HEK293 (cell line): ENCODE measurements around the gene FFAR4.

Source experiments
- CTCF ChIA-PET: fragments of 350-600 bp; formaldehyde crosslinking; extraction: SDS; loops from one replicate; lab custom pipeline; 2021; ENCODE audit warnings: antibody characterized with exemption; lab: Yijun Ruan, JAX
- POLR2A ChIA-PET: fragments of 300-600 bp; formaldehyde crosslinking; extraction: SDS; loops from one replicate; lab custom pipeline; 2020; ENCODE audit warnings: antibody characterized with exemption, inconsistent platforms; lab: Yijun Ruan, JAX
- H3K27ac ChIP-seq: fragments of 200-500 bp; sonication (Bioruptor generic); 2 replicates; pipeline ENCODE4 v1.5.1; 2014; ENCODE audit warnings: low read depth, low read length, control low read depth, inconsistent platforms; ENCODE audit errors: extremely low read depth
- H3K36me3 ChIP-seq, 2 experiments: fragments of 200-500 bp in 1 of 2; sonication (Bioruptor generic) in 1 of 2; 1 replicate in 1 of 2; 2 replicates in 1 of 2; pipeline ENCODE4 v1.5.1; 2014 to 2017; ENCODE audit warnings: inconsistent platforms in 2 of 2, low read length in 2 of 2; ENCODE audit not compliant: control insufficient read depth in 2 of 2, insufficient read depth in 1 of 2
- H3K4me1 ChIP-seq: fragments of 200-500 bp; sonication (Bioruptor generic); 2 replicates; pipeline ENCODE4 v1.5.1; 2014; ENCODE audit warnings: mild to moderate bottlenecking, low read length, inconsistent platforms; ENCODE audit not compliant: control insufficient read depth, insufficient read depth
- H3K4me3 ChIP-seq: 2 replicates; pipeline ENCODE4 v1.5.1; 2011; ENCODE audit warnings: low read depth, mild to moderate bottlenecking, control low read depth, low read length, moderate library complexity
- H3K9me3 ChIP-seq: fragments of 200-500 bp; sonication (Bioruptor generic); 2 replicates; pipeline ENCODE4 v1.5.1; 2014; ENCODE audit warnings: low read depth, low read length, inconsistent platforms; ENCODE audit not compliant: control insufficient read depth, insufficient read depth
- GLI2 ChIP-seq: fragments of 450-650 bp; formaldehyde crosslinking; IDR thresholded peaks from 2 replicates; pipeline ENCODE4; 2017; ENCODE audit warnings: missing biosample characterization, missing genetic modification characterization, low read depth, borderline replicate concordance
- GLI4 ChIP-seq: fragments of 450-650 bp; formaldehyde crosslinking; IDR thresholded peaks from 2 replicates; pipeline ENCODE4 v1.5.1; 2016; ENCODE audit warnings: missing biosample characterization, missing genetic modification characterization
- HOXA7 ChIP-seq: sonication (generic); formaldehyde crosslinking; IDR thresholded peaks from 2 replicates; pipeline ENCODE4 v1.8.1; 2022; ENCODE audit warnings: missing genetic modification reagents, borderline replicate concordance
- KLF10 ChIP-seq: fragments of 450-650 bp; IDR thresholded peaks from 2 replicates; pipeline ENCODE4 v1.5.1; 2018; ENCODE audit warnings: missing biosample characterization, mild to moderate bottlenecking, missing genetic modification characterization
- PRDM10 ChIP-seq: fragments of 450-650 bp; formaldehyde crosslinking; IDR thresholded peaks from 2 replicates; pipeline ENCODE4 v1.5.1; 2016; ENCODE audit warnings: missing biosample characterization, missing genetic modification characterization
- ZBTB48 ChIP-seq: fragments of 450-650 bp; formaldehyde crosslinking; IDR thresholded peaks from 2 replicates; pipeline ENCODE4 v1.5.1; 2016; ENCODE audit warnings: missing biosample characterization, missing genetic modification characterization
- ZEB2 ChIP-seq: fragments of 450-650 bp; formaldehyde crosslinking; IDR thresholded peaks from 2 replicates; pipeline ENCODE4 v1.5.1; 2016; ENCODE audit warnings: missing biosample characterization, missing genetic modification characterization
- ZNF132 ChIP-seq: fragments of 450-650 bp; formaldehyde crosslinking; IDR thresholded peaks from 2 replicates; pipeline ENCODE4 v1.5.1; 2017; ENCODE audit warnings: missing biosample characterization, missing genetic modification characterization, borderline replicate concordance
- ZNF169 ChIP-seq: fragments of 450-650 bp; formaldehyde crosslinking; IDR thresholded peaks from 2 replicates; pipeline ENCODE4 v1.5.1; 2016; ENCODE audit warnings: missing biosample characterization, missing genetic modification characterization
- ZNF174 ChIP-seq: fragments of 450-650 bp; formaldehyde crosslinking; IDR thresholded peaks from 2 replicates; pipeline ENCODE4 v1.5.0; 2017; ENCODE audit warnings: missing biosample characterization, mild to moderate bottlenecking, missing genetic modification characterization
- ZNF292 ChIP-seq: fragments of 450-650 bp; formaldehyde crosslinking; IDR thresholded peaks from 2 replicates; pipeline ENCODE4 v1.5.1; 2016; ENCODE audit warnings: low read depth, missing biosample characterization, missing genetic modification characterization, borderline replicate concordance
- ZNF354C ChIP-seq: fragments of 450-650 bp; formaldehyde crosslinking; IDR thresholded peaks from 2 replicates; pipeline ENCODE4 v1.5.1; 2016; ENCODE audit warnings: missing biosample characterization, missing genetic modification characterization, low read depth, borderline replicate concordance
- ZNF596 ChIP-seq: fragments of 450-650 bp; IDR thresholded peaks from 2 replicates; pipeline ENCODE4 v1.5.0; 2018; ENCODE audit warnings: missing biosample characterization, mild to moderate bottlenecking, missing genetic modification characterization, moderate library complexity
- ZNF600 ChIP-seq: fragments of 450-650 bp; formaldehyde crosslinking; IDR thresholded peaks from 2 replicates; pipeline ENCODE4 v1.5.1; 2016; ENCODE audit warnings: missing biosample characterization, missing genetic modification characterization
- ZNF660 ChIP-seq: fragments of 450-650 bp; IDR thresholded peaks from 2 replicates; pipeline ENCODE4 v1.5.1; 2018; ENCODE audit warnings: missing biosample characterization, mild to moderate bottlenecking, missing genetic modification characterization
- ZNF670 ChIP-seq: fragments of 450-650 bp; formaldehyde crosslinking; IDR thresholded peaks from 2 replicates; pipeline ENCODE4 v1.5.1; 2016; ENCODE audit warnings: missing biosample characterization, missing genetic modification characterization, low read depth
- TF ChIP-seq, protein P1 (sequence below): fragments of 450-650 bp; formaldehyde crosslinking; IDR thresholded peaks from 2 replicates; pipeline ENCODE4 v1.5.1; 2016; ENCODE audit warnings: missing biosample characterization, missing genetic modification characterization
- TF ChIP-seq, protein P2 (sequence below): fragments of 450-650 bp; formaldehyde crosslinking; IDR thresholded peaks from 2 replicates; pipeline ENCODE4 v1.5.1; 2016; ENCODE audit warnings: missing biosample characterization, missing genetic modification characterization, low read depth

The FFAR4 gene

GRCh38 chr10:93601774-93602162, 35.3 kb downstream of the FFAR4 start:
- Histone ChIP-seq H3K27ac (no peak overlapping the region), H3K4me3 (no peak overlapping the region)

DNA sequence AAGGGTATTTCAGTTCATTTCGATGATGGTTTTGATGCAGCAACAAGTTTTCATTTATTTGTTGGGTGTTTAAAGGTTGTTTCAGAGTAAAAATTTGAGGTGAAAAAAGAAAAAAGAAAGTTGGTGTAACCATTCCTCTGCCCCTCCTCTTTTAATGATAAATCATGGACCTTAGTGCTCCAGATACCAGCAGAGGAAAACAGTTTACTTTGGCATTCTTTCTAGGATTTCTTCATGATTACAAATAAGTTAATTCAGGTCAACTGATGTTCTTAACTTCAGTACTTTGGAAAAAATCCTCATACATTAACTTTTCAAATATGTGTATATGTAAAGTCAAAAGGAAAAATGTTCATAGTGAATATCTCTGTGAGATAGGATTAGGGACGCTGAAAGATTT, 36.6 kb downstream of the FFAR4 start:
- ChIA-PET POLR2A (no interaction called here), CTCF (no interaction called here)
- H3K27ac ChIP-seq: no peak overlapping the region
- no peaks in the 10 kb centered on the region for H3K36me3 ChIP-seq
- TF ChIP-seq ZBTB48 (tag by site-specific recombination): no peak
- no peak overlapping the region for H3K4me3 ChIP-seq
- no peaks in the 10 kb centered on the region for H3K9me3 ChIP-seq
- no peaks in the 10 kb centered on the region for H3K4me1 ChIP-seq

More at GRCh38 chr10:93601774-93602162, 35.3 kb downstream of the FFAR4 start:
- H3K36me3 ChIP-seq: no peaks in the 10 kb centered on the region
- CTCF ChIA-PET: no interaction called here
- TF ChIP-seq ZNF660 (tag by site-specific recombination) (no peak), ZEB2 (no peak), GLI4 (tag by site-specific recombination) (no peak), ZNF292 (tag by site-specific recombination) (no peak), ZNF354C (no peak), PRDM10 (tag by site-specific recombination) (no peak), HOXA7 (CRISPR knock-in tag) (no peak), ZNF174 (no peak), ZNF132 (tag by site-specific recombination) (no peak), KLF10 (tag by site-specific recombination) (no peak), ZNF670 (tag by site-specific recombination) (no peak), ZBTB48 (tag by site-specific recombination) (no peak), GLI2 (no peak), ZNF169 (tag by site-specific recombination) (no peak), ZNF596 (tag by site-specific recombination) (no peak), ZNF600 (tag by site-specific recombination) (no peak)
- TF ChIP-seq, protein P1, sequence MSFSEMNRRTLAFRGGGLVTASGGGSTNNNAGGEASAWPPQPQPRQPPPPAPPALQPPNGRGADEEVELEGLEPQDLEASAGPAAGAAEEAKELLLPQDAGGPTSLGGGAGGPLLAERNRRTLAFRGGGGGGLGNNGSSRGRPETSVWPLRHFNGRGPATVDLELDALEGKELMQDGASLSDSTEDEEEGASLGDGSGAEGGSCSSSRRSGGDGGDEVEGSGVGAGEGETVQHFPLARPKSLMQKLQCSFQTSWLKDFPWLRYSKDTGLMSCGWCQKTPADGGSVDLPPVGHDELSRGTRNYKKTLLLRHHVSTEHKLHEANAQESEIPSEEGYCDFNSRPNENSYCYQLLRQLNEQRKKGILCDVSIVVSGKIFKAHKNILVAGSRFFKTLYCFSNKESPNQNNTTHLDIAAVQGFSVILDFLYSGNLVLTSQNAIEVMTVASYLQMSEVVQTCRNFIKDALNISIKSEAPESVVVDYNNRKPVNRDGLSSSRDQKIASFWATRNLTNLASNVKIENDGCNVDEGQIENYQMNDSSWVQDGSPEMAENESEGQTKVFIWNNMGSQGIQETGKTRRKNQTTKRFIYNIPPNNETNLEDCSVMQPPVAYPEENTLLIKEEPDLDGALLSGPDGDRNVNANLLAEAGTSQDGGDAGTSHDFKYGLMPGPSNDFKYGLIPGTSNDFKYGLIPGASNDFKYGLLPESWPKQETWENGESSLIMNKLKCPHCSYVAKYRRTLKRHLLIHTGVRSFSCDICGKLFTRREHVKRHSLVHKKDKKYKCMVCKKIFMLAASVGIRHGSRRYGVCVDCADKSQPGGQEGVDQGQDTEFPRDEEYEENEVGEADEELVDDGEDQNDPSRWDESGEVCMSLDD (tag by site-specific recombination): no peak
- TF ChIP-seq, protein P2, sequence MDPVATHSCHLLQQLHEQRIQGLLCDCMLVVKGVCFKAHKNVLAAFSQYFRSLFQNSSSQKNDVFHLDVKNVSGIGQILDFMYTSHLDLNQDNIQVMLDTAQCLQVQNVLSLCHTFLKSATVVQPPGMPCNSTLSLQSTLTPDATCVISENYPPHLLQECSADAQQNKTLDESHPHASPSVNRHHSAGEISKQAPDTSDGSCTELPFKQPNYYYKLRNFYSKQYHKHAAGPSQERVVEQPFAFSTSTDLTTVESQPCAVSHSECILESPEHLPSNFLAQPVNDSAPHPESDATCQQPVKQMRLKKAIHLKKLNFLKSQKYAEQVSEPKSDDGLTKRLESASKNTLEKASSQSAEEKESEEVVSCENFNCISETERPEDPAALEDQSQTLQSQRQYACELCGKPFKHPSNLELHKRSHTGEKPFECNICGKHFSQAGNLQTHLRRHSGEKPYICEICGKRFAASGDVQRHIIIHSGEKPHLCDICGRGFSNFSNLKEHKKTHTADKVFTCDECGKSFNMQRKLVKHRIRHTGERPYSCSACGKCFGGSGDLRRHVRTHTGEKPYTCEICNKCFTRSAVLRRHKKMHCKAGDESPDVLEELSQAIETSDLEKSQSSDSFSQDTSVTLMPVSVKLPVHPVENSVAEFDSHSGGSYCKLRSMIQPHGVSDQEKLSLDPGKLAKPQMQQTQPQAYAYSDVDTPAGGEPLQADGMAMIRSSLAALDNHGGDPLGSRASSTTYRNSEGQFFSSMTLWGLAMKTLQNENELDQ: no peak
- H3K9me3 ChIP-seq: no peaks in the 10 kb centered on the region
- H3K4me1 ChIP-seq: no peaks in the 10 kb centered on the region
- POLR2A ChIA-PET: no interaction called here
